Neural progenitor cell (in vitro differentiated cells): ENCODE measurements around the gene GSDMA. TPM values are rescaled to one million over a fixed set of nuclear protein-coding genes. Genes with fewer than 3 reads are reported as not detected.

ENCODE experiments used
- DNase-seq: peaks from one replicate; pipeline ENCODE4 v3.0.0-alpha.2; 2016; ENCODE audit warnings: low spot score
- H2AFZ ChIP-seq: fragments of 200-600 bp; sonication (generic); replicated peaks from 2 replicates; pipeline ENCODE4 v1.6.1; 2016; ENCODE audit warnings: antibody characterized with exemption
- H3F3A ChIP-seq: fragments of 200-600 bp; sonication (generic); 2 replicates; pipeline ENCODE4 v1.6.1; 2016; ENCODE audit warnings: antibody characterized with exemption, low read depth
- H3K27ac ChIP-seq: fragments of 200-600 bp; sonication (generic); 2 replicates; pipeline ENCODE4 v1.5.1; 2016; ENCODE audit warnings: mild to moderate bottlenecking
- H3K27me3 ChIP-seq: fragments of 200-600 bp; sonication (generic); 2 replicates; pipeline ENCODE4 v1.6.1; 2016; ENCODE audit warnings: mild to moderate bottlenecking, moderate library complexity
- H3K36me3 ChIP-seq: fragments of 200-600 bp; sonication (generic); 2 replicates; pipeline ENCODE4 v1.5.1; 2016
- H3K4me1 ChIP-seq: fragments of 200-600 bp; sonication (generic); 2 replicates; pipeline ENCODE4 v1.6.1; 2016; ENCODE audit warnings: mixed run types
- H3K4me2 ChIP-seq: fragments of 200-600 bp; sonication (generic); 2 replicates; pipeline ENCODE4 v1.6.1; 2016
- H3K4me3 ChIP-seq: fragments of 200-600 bp; sonication (generic); 2 replicates; pipeline ENCODE4 v1.5.1; 2016
- H3K79me2 ChIP-seq: fragments of 200-600 bp; sonication (generic); 2 replicates; pipeline ENCODE4 v1.6.1; 2016; ENCODE audit warnings: low read depth
- H3K9ac ChIP-seq: fragments of 200-600 bp; sonication (generic); 2 replicates; pipeline ENCODE4 v1.6.1; 2016
- H3K9me3 ChIP-seq: fragments of 200-600 bp; sonication (generic); 2 replicates; pipeline ENCODE4 v1.5.1; 2016; ENCODE audit warnings: low read depth
- H4K20me1 ChIP-seq: fragments of 200-600 bp; sonication (generic); 2 replicates; pipeline ENCODE4 v1.6.1; 2016; ENCODE audit warnings: low read depth
- H3K27ac Mint-ChIP-seq: 3 replicates; pipeline ENCODE4 v1.8.0; 2021; ENCODE audit warnings: mixed read lengths
- H3K27me3 Mint-ChIP-seq: 2 replicates; pipeline ENCODE4 v1.8.0; 2022; ENCODE audit warnings: low read depth, mild to moderate bottlenecking, inconsistent platforms, moderate library complexity, mixed read lengths; ENCODE audit not compliant: insufficient read depth
- H3K36me3 Mint-ChIP-seq: 3 replicates; pipeline ENCODE4 v1.8.0; 2021; ENCODE audit warnings: mixed read lengths
- H3K4me1 Mint-ChIP-seq: 3 replicates; pipeline ENCODE4 v1.8.0; 2021; ENCODE audit warnings: mixed read lengths
- H3K4me3 Mint-ChIP-seq: 3 replicates; pipeline ENCODE4 v1.8.0; 2021; ENCODE audit warnings: mild to moderate bottlenecking, moderate library complexity, mixed read lengths
- H3K9me3 Mint-ChIP-seq: 3 replicates; pipeline ENCODE4 v1.8.0; 2020; ENCODE audit warnings: mixed read lengths
- EZH2 ChIP-seq: fragments of 200-600 bp; sonication (generic); IDR thresholded peaks from 2 replicates; pipeline ENCODE4 v1.6.1; 2017; ENCODE audit warnings: antibody characterized with exemption, mild to moderate bottlenecking, moderate library complexity
- EZH2phosphoT487 ChIP-seq: fragments of 200-600 bp; sonication (generic); IDR thresholded peaks from 2 replicates; pipeline ENCODE4 v1.6.1; 2017; ENCODE audit warnings: antibody characterized with exemption
- total RNA-seq: library from RNA; depleted of rRNA; stranded (reverse); fragments of >200 nt; gene quantifications from 2 replicates; pipeline ENCODE4 v1.2.3, GENCODE V29; 2015; ENCODE audit warnings: low replicate concordance
- TF ChIP-seq, protein P1 (sequence below): fragments of 200-600 bp; sonication (generic); IDR thresholded peaks from 2 replicates; pipeline ENCODE4 v1.5.1; 2017; ENCODE audit warnings: antibody characterized with exemption, mild to moderate bottlenecking

The GSDMA gene
- total RNA-seq, 1 donor from 2014 or later: not detected

DNA sequence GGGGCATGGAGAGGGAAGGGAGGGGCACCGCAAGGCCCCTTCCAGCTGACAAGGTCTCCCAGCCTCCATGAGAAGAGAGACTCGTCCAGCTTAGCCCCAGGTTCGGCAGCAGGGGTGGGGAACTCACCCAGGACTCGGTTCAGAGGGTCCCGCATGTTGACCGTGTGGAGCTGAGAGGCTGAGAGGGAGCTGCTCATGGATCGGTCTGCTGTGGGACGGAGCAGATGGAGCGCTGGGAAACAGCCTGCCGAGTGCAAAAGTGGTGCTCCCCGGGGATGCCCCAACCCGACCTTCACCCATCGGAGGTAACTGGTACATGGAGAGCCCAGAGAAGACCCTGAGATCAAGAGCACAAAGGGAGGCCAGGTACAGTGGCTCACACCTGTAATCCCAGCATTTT is 57.3 kb downstream of the GSDMA start:
- Histone ChIP-seq H3K4me3 (no peak overlapping the region), H2AFZ (no peak overlapping the region), H3K4me1 (peaks cover 23% of the 10 kb centered on the region), H3K9ac (no peak overlapping the region), H3K79me2 (no peaks in the 10 kb centered on the region), H3K4me2 (no peak overlapping the region), H3K27me3 (no peaks in the 10 kb centered on the region), H4K20me1 (peaks cover 4% of the 10 kb centered on the region), H3F3A (peaks cover 21% of the 10 kb centered on the region), H3K27ac (no peak overlapping the region), H3K9me3 (no peaks in the 10 kb centered on the region), H3K36me3 (no peaks in the 10 kb centered on the region)
- Mint-ChIP-seq H3K9me3 (no peaks in the 10 kb centered on the region), H3K36me3 (peaks cover 9% of the 10 kb centered on the region), H3K4me1 (peaks cover 18% of the 10 kb centered on the region), H3K27ac (no peak overlapping the region), H3K4me3 (no peak overlapping the region), H3K27me3 (peaks cover 2% of the 10 kb centered on the region)
- DNase-seq: no peak
- TF ChIP-seq EZH2: no peak
- no peak for TF ChIP-seq EZH2phosphoT487
- TF ChIP-seq, protein P1, sequence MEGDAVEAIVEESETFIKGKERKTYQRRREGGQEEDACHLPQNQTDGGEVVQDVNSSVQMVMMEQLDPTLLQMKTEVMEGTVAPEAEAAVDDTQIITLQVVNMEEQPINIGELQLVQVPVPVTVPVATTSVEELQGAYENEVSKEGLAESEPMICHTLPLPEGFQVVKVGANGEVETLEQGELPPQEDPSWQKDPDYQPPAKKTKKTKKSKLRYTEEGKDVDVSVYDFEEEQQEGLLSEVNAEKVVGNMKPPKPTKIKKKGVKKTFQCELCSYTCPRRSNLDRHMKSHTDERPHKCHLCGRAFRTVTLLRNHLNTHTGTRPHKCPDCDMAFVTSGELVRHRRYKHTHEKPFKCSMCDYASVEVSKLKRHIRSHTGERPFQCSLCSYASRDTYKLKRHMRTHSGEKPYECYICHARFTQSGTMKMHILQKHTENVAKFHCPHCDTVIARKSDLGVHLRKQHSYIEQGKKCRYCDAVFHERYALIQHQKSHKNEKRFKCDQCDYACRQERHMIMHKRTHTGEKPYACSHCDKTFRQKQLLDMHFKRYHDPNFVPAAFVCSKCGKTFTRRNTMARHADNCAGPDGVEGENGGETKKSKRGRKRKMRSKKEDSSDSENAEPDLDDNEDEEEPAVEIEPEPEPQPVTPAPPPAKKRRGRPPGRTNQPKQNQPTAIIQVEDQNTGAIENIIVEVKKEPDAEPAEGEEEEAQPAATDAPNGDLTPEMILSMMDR: no peak

DNA sequence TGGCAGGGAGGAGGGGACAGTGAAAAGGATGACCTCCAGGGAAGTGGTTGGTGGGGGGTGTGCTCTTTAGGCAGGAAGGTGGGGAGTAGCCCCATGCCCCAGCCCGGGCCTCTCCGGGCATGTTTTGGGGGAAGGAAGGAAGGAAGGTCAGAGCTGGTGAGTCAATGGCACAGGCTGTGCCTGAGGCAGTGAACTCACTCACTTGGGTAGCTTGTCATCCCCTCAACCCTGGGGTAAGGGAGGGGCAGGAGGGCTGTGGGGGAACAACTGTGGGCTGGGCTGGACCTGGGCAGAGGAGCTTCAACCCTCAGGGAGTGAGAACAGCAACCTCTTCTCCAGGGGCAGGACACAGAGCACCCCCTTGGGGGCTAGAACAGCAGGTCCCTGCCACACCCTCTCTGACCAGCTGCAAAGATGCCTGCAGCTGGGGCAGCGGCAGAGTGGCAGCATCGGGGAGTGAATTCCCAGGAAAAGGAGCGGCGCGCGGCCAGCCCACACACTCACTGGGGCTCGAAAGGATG is 58.7 kb downstream of the GSDMA start:
- no peak for DNase-seq

DNA sequence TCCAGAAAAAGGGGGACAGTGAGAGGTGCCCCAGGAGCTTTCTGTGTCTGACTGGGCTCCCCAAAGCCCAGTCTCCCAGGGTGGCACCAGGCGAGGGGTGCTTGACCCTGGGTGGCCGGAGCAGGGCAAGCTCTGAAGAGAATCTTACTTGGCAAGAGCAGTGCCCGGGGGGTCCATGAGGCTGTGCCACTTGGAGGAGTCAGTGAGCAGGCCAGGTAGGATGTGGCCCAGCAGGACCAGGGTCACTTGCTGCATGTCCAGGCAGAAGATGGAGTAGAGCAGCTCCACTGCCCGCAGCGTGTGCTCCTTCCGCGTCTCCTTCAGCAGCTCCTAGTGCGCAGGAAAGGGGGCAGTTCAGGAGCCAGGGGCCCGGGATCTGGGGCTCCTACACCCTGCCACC is 59.7 kb downstream of the GSDMA start:
- Mint-ChIP-seq H3K4me1 (peaks cover 21% of the 10 kb centered on the region), H3K27me3 (no peaks in the 10 kb centered on the region), H3K36me3 (peaks cover 23% of the 10 kb centered on the region), H3K4me3 (no peak overlapping the region), H3K27ac (no peak overlapping the region), H3K9me3 (no peaks in the 10 kb centered on the region)
- no peak overlapping the region for H3K4me2 ChIP-seq
- peaks cover 25% of the 10 kb centered on the region for H3F3A ChIP-seq
- peaks cover 17% of the 10 kb centered on the region for H3K4me1 ChIP-seq
- no peak overlapping the region for H3K4me3 ChIP-seq
- H2AFZ ChIP-seq: no peak overlapping the region
- H3K79me2 ChIP-seq: no peaks in the 10 kb centered on the region
- H3K27me3 ChIP-seq: no peaks in the 10 kb centered on the region
- no peak for DNase-seq
- no peaks in the 10 kb centered on the region for H3K36me3 ChIP-seq
- H3K27ac ChIP-seq: no peak overlapping the region
- H3K9ac ChIP-seq: no peak overlapping the region
- no peak for TF ChIP-seq EZH2phosphoT487
- TF ChIP-seq EZH2: no peak
- TF ChIP-seq, protein P1: no peak
- no peaks in the 10 kb centered on the region for H3K9me3 ChIP-seq
- peaks cover 4% of the 10 kb centered on the region for H4K20me1 ChIP-seq

More for the DNA sequence above, 58.7 kb downstream of the GSDMA start:
- Mint-ChIP-seq H3K27ac (no peak overlapping the region), H3K4me3 (no peak overlapping the region), H3K4me1 (peaks cover 23% of the 10 kb centered on the region), H3K27me3 (no peaks in the 10 kb centered on the region), H3K9me3 (no peaks in the 10 kb centered on the region), H3K36me3 (peaks cover 22% of the 10 kb centered on the region)
- peaks cover 4% of the 10 kb centered on the region for H4K20me1 ChIP-seq
- no peaks in the 10 kb centered on the region for H3K27me3 ChIP-seq
- peaks cover 21% of the 10 kb centered on the region for H3F3A ChIP-seq
- peaks cover 17% of the 10 kb centered on the region for H3K4me1 ChIP-seq
- H3K9me3 ChIP-seq: no peaks in the 10 kb centered on the region
- H3K4me3 ChIP-seq: no peak overlapping the region
- no peak overlapping the region for H3K4me2 ChIP-seq
- no peak overlapping the region for H3K9ac ChIP-seq
- H2AFZ ChIP-seq: no peak overlapping the region
- H3K79me2 ChIP-seq: no peaks in the 10 kb centered on the region
- TF ChIP-seq EZH2phosphoT487 (no peak), EZH2 (no peak)
- TF ChIP-seq, protein P1: no peak
- no peaks in the 10 kb centered on the region for H3K36me3 ChIP-seq
- H3K27ac ChIP-seq: no peak overlapping the region
